ENCODE results near the gene SLC44A1.
A peak's percentile ranks its signal among the peaks of the same experiment; 100 is the strongest.

The SLC44A1 gene

DNA sequence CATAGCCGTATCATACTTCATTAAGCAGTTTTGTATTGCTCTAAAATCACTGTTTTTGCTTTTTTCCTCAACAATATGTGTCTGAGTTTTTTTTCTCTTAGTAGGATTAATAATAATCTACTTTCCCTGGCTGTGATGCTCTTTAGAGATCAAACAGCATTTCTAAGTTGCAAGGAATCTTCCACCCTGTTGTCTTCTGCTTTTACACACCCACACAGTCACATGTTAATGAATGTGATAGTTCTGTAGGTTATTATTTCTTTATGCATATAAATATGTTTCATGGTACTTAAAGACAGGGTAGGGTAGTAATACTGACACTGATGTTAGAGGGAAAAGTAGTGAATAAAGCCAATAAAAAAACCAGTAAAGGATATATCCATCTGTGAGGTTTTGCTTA is 29.3 kb downstream of the SLC44A1 start:
- DNase-seq (ENCODE audit: low spot score) = no peak

- DNase-seq (ENCODE audit: low spot score) = no peak
Observed at GRCh38 chr9:105275111-105275510, 30.7 kb downstream of the SLC44A1 start.

- DNase-seq (ENCODE audit: low spot score) = no peak
Observed at GRCh38 chr9:105275938-105276337, 31.5 kb downstream of the SLC44A1 start.

GRCh38 chr9:105278751-105279150 is 34.3 kb downstream of the SLC44A1 start:
- no peak for DNase-seq (ENCODE audit: low spot score)

DNA sequence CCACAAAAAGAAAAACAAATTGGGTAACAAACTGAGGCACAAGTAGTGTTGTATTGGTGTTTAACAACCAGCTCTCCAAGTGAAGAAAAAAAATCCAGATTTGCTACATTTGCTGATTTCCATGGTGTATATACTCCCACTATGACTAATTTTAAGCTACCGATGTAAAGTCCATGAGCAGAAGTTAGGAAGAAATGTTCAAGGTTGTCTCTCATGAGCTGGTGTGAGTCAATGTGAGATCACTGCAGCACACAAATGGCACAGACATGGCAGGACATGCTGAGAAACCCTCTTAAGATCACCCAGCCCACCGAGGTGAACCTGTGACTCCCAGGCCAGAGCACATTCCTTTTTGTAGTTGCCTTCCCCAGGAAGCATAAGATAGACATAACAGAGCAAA is 36.2 kb downstream of the SLC44A1 start:
- DNase-seq (ENCODE audit: low spot score) = no peak

DNA sequence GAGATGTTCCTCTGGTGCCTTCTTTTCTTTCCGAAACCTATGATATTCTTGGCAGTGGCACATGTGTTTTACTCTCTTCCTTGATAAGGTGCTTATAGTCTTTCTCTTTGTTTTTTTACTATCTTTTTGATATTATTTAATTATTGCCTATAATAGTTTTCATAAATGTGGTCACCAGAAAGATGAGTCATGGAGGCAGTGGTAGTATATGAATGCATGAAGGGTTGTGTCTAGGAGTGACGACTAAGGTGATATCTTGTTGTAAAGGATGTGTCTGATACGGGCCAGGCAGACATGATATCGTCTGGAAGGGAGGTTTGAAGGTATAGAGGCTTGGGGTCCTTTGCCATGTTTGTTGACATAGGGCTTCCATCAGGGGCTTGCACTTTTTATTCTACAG is 36.8 kb downstream of the SLC44A1 start:
- no peak for DNase-seq (ENCODE audit: low spot score)

- no peak for DNase-seq (ENCODE audit: low spot score)
Observed at GRCh38 chr9:105281926-105282325, 37.5 kb downstream of the SLC44A1 start.

GRCh38 chr9:105282870-105283621 is 38.6 kb downstream of the SLC44A1 start:
- no peak for DNase-seq (ENCODE audit: low spot score)

DNA sequence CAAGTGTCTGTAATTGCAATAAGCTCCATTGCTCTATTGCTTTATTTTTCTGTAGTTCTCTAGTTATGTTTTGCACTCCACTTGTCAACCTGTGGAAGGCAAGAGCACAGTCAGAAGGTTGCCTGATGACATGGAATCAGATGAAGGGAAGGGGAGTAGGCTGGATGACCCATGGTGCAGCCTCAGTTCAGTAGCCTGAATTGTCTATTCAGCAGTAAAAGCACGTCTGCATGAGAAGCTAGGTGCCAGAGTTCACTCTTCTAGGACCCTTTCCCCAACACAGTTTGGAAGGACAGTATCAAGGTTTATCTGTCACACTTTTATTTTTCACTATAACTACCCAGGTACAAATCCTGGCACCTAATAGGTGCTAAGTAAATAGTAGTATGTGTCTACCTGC is 39.3 kb downstream of the SLC44A1 start:
- no peak for DNase-seq (ENCODE audit: low spot score)

- DNase-seq (ENCODE audit: low spot score) = no peak
Observed at GRCh38 chr9:105284463-105284862, 40.0 kb downstream of the SLC44A1 start.

DNA sequence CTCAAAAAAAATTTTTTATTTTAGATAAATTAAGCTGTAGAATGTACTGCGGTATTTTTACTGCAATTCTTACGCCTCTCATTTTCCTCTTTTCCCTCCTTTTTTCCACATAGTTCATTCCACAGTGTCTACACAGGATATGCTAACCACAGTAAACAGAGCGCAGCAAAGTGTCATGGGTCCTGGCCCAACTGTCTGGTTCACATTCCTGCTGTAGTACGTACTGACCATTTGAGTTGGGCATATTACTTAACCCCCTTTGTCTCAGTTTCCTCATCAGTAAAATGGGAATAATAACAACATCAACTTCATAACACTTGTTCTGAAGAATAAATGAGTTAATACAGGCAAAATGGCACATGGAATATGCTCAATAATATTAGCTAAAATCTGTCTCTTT is 41.6 kb downstream of the SLC44A1 start:
- no peak for DNase-seq (ENCODE audit: low spot score)

DNA sequence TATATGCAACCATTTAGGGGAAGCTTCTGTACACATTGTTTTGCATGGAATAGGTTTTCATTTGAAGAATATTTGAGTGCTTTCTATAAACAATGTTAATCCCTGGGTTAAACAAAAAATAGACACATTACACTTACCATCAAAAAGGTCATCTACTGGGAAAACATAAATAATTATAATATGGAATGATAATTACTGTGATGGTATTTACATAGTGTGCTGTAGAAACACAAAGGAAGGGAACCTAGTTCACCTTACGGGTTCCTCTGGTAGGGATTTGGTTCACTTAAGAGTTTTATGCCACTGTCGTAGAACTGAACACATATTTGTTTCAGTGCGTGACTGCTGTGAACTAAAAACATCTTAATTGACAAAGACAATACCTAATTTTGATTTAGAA is 44.9 kb downstream of the SLC44A1 start:
- no peak for DNase-seq (ENCODE audit: low spot score)

GRCh38 chr9:105290418-105290817 is 46.0 kb downstream of the SLC44A1 start:
- no peak for DNase-seq (ENCODE audit: low spot score)

DNA sequence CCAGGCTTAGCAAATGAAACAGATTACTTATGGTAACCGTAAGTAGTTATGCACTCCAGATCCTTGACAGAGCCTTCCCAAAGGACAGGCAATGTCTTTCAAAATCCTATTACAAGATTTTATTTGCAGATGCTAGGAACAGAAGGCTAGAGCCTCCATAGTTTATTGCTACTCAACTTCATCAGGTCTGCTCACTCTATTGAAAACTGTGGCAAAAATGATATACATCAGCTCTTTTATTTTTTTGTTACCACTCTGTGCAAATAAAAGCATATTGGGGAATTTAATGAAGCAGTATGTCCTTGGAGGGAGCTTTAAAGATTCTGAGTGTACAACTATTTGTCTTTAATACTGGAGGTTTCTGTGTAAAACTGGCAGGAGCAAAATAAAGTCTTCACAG is 46.5 kb downstream of the SLC44A1 start:
- DNase-seq (ENCODE audit: low spot score) = peak; percentile 25

DNA sequence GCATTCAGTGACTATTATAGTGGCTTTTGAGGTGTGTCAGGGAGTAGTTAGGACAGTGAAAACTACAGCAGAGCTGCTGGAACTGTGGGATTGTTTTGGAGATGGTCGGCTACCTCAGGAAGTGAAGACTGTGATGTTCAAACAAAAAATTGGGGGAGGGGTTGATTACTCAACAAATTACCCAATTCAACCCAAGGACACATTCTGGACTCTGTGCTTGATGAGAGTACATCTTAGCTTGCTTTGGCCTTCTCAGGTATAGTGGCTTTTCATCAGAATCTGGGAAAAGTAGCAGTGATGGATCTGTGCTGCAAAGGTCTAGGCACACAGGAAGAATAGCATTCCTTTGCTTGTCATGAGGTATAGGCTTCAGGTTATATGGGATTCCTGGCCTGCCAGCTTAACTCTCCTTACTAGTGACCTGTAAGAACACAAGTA is 47.0 kb downstream of the SLC44A1 start:
- no peak for DNase-seq (ENCODE audit: low spot score)

- no peak for DNase-seq (ENCODE audit: low spot score)
Observed at GRCh38 chr9:105291938-105292337, 47.5 kb downstream of the SLC44A1 start.

DNA sequence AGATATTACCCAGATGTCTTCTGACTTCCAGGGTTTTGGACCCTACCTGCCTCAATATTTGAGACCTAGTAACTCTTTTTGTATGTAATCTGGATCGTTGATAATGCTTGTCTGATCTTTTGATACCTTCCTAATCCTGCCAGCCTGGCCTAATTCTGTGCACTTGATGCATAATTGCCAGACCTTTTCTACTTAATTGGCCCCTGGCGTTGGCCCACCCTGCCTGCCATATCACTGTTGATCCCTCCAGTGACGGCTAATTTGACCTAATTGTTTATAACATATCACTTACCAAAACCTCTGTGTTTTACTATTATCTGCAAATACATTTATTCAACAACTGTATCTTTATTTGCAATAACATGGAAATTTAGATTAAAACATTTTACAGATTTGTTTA is 49.0 kb downstream of the SLC44A1 start:
- peak; percentile 69 for DNase-seq (ENCODE audit: low spot score)

DNA sequence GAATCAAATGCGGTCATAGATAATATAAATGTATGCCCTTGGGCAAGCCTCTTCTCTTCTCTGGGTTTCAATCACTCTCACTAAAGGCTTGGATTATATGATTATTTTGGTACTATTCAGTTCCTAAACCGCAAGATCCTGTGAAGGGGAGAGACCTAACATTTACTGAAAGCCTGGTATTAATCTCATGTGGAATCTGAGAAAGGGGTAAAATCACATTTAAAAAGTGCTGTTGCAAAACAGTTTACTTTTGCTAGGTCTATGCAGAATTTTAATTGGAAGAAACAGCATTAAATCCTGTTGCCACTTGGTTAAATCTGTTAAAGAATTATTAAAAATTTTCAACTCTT is 50.7 kb downstream of the SLC44A1 start:
- no peak for DNase-seq (ENCODE audit: low spot score)

DNA sequence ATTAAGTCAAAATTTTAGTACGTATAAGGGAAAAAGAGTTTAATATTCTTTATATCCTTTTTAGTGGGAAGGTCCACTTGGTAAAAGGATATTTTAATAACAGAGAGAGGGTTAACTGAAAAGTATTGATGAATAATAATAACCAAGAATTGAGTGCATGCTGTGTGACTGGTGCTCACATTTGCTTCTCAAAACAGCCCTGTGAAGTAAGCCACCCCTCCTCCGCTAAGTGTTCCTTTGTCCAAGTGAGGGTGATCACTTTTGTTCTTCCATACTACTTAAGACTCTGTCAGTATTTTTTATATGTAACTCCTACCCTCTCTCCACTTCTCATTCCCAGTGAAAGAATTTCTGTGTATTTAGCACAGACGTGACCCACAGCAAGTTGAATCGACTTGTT is 51.5 kb downstream of the SLC44A1 start:
- DNase-seq (ENCODE audit: low spot score) = no peak

GRCh38 chr9:105296445-105296844 is 52.0 kb downstream of the SLC44A1 start:
- DNase-seq (ENCODE audit: low spot score) = no peak

- DNase-seq (ENCODE audit: low spot score) = no peak
Observed at GRCh38 chr9:105296877-105297287, 52.4 kb downstream of the SLC44A1 start.

GRCh38 chr9:105297442-105298075 is 53.1 kb downstream of the SLC44A1 start:
- DNase-seq (ENCODE audit: low spot score) = no peak

DNA sequence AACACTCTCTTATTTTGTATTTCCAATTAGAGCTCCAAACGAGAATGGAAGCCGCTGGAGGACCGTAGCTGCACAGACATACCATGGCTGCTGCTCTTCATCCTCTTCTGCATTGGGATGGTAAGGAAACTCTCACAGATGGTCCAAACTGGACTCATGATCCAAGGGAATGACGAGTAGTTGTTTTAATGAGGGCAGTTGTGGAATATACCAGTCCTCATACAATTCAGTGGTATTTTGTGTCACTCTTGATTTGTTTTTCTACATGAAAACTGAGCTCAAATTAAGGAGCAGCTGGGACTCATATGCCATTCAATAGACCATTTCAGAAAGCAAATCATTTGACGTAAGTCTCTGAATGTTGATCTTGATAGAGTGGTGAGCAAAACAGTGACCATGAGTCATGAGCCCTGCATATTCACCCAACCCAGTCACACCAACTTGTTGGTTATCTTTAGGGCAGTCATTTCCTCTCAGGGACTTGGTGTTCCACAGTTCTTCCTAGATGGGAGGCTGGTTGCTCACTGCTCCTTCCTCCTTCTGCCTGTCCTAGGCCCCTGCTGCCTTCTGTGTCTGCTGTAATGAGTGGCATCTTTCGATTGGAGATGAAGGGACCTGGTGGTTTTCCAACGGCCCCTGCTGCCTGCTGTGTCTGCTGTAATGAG is 54.9 kb downstream of the SLC44A1 start:
- no peak for DNase-seq (ENCODE audit: low spot score)
